IPS-18c (cell line): ENCODE results near the gene LCE3B.

Experiments
- H3K4me3 ChIP-seq: 2 replicates; pipeline ENCODE4 v1.7.0; 2013; ENCODE audit warnings: low read depth, mild to moderate bottlenecking, low read length, moderate library complexity; ENCODE audit not compliant: insufficient read depth
- H3K9me3 ChIP-seq: one replicate; pipeline ENCODE4 v1.6.1; 2013; ENCODE audit warnings: mild to moderate bottlenecking, low read length, moderate library complexity; ENCODE audit not compliant: control insufficient read depth, insufficient read depth

The LCE3B gene

DNA sequence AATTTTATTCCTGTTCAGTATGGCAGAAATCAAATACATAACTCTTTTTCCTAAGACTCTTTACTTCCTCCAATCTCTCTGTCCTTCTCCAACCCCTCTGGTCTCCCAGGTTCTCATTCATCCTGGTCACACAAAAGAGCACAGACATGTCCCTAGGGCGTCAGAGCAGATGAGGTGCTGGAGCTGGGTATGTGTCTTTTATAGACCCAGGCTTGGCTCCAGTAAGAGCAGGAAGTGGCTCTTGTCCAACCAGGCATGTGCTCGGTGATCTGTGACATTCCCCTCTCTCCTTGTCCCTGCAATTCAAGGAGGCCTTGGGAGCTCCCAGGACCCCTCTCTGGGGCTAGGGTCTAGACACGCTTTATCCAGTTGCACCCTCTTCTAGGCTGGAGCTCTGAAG lies 31.5 kb downstream of the LCE3B start:
- no peak overlapping the region for H3K4me3 ChIP-seq
- peaks cover 14% of the 10 kb centered on the region for H3K9me3 ChIP-seq

DNA sequence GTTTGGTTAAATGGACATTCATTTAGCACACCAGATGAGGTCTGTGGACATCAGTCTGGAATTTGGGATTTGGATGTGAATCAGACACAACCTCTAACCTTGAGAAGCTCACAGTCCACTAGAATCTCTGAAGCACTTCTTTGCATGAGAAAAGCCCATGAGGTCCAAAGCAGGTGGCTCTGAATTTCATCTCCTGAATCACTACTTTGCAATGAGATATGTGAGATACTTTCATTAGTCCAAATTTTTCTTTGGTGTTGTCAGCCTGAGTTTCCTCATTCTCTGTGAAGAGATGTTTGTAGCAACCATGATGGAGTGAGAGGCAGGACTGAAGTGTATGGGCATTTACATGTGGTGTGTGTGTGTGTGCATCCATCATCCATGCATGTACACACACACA lies 33.0 kb downstream of the LCE3B start:
- Histone ChIP-seq H3K9me3 (peaks cover 8% of the 10 kb centered on the region), H3K4me3 (no peak overlapping the region)

GRCh38 chr1:152654110-152654509 lies 40.5 kb downstream of the LCE3B start:
- Histone ChIP-seq H3K4me3 (no peak overlapping the region), H3K9me3 (peaks cover 4% of the 10 kb centered on the region)

DNA sequence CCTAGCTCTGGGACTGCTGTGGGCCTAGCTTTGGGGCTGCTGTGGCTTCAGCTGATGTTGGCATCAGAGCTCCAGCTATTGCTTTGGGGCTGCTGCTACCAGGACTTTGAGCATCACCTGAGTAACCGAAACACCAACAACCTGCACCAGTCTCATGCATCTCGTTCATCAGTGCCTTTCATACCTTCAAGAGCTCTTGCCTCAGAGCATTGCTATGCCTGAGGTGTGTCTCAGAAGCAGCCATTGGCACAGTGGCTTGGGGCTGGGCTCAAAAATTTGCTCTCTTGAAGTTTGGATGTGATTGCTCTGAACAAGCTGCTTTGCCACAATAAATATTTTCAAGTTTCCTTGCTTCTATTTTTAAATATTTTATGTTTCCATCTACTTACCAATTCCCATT lies 42.8 kb downstream of the LCE3B start:
- H3K9me3 ChIP-seq, result peaks cover 4% of the 10 kb centered on the region
- no peak overlapping the region for H3K4me3 ChIP-seq

DNA sequence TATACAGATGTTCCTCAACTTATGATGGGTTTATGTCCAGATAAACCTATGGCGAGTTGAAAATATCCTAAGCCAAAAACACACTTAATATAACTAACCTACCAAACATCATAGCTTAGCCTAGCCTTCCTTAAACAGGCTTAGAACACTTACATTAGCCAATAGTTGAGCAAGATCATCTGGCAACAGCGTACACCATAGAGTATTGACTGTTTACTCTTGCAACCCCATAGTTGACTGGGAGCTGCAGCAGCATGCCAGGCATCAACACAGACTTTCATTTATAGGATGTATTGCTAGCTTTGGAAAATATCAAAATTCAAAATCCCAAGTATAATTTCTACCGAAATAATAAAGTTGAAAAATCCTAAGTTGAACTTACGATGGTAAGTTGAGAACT lies 44.1 kb downstream of the LCE3B start:
- Histone ChIP-seq H3K9me3 (peaks cover 4% of the 10 kb centered on the region), H3K4me3 (no peak overlapping the region)

DNA sequence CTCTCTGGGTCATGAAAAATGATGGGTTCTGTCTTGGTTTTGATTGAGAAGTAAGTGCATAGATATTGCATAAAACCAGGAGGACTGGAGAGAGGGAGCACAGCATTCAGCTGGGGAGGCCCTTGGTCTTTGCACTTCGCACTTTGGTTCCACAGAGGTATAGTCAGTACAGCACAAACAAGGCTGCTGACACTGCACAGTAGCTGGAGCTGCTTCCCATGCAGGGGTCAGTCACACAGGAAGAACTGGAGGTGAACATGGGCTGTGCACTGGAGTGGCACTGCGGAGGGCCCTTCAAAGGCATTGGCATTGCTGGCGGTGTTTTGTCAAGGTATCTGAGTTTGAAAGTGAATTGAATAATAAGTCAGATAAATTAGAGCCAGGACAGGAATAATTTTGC lies 45.0 kb downstream of the LCE3B start:
- Histone ChIP-seq H3K4me3 (no peak overlapping the region), H3K9me3 (peaks cover 4% of the 10 kb centered on the region)

DNA sequence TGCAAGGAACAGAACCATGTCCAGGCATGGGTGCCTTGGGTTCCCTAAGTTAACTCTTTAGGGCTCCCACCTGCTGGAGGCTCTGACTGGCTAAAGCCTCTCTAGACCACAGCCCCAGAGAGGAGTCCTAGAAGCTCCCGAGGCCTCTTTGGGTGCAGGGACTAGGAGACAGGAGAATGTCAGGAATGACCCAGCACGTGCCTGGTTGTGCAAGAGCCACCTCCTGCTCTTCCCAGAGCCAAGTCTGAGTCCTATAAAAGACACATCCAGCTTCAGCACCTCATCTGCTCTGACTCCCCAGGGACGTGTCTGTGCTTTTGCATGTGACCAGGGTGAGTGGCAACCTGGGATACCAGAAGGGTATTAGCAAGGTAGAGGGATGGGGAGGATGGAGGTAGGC lies 49.5 kb downstream of the LCE3B start, which contains the start of gene LCE2D:
Gene LCE2D, plus strand, starts transcription at position 283 of the 400 bp plus-strand sequence. CDS start 726 bp downstream, outside the sequence.
- Histone ChIP-seq H3K9me3 (peaks cover 12% of the 10 kb centered on the region), H3K4me3 (no peak within 1 kb of the TSS; the same call in 1 of the 2 replicates)
